Hematopoietic multipotent progenitor cell treated with erythropoietin and hydrocortisone succinate and interleukin-3 and kit ligand, for 15 days (in vitro differentiated cells): ENCODE data around the gene SLC6A9.

Experiments
- DNase-seq: peaks from one replicate; pipeline ENCODE4 v3.0.0-alpha.2; 2015; ENCODE audit warnings: low spot score

The SLC6A9 gene

GRCh38 chr1:44029260-44029910, 1.9 kb downstream of the SLC6A9 start:
- no peak for DNase-seq

- no peak for DNase-seq
Measured at GRCh38 chr1:44027320-44027719, 3.9 kb downstream of the SLC6A9 start.

GRCh38 chr1:44025816-44026215, 5.4 kb downstream of the SLC6A9 start:
- DNase-seq, result no peak

- no peak for DNase-seq
Measured at GRCh38 chr1:44024903-44025525, 6.2 kb downstream of the SLC6A9 start.

GRCh38 chr1:44024031-44024902, 7.0 kb downstream of the SLC6A9 start:
- DNase-seq, result no peak

- DNase-seq, result no peak
Measured at GRCh38 chr1:44021581-44022321, 9.5 kb downstream of the SLC6A9 start.

GRCh38 chr1:44021156-44021555, 10.1 kb downstream of the SLC6A9 start:
- DNase-seq, result no peak

- no peak for DNase-seq
Measured at GRCh38 chr1:44020464-44020863, 10.8 kb downstream of the SLC6A9 start.

- no peak for DNase-seq
Measured at GRCh38 chr1:44019466-44019948, 11.8 kb downstream of the SLC6A9 start.

GRCh38 chr1:44016890-44017400, 14.3 kb downstream of the SLC6A9 start:
- no peak for DNase-seq

- DNase-seq, result no peak
Measured at GRCh38 chr1:44016041-44016889, 15.0 kb downstream of the SLC6A9 start.

GRCh38 chr1:44015206-44015605, 16.1 kb downstream of the SLC6A9 start:
- no peak for DNase-seq

- no peak for DNase-seq
Measured at GRCh38 chr1:44014365-44015104, 16.7 kb downstream of the SLC6A9 start.

GRCh38 chr1:44013949-44014348, 17.3 kb downstream of the SLC6A9 start:
- no peak for DNase-seq

- no peak for DNase-seq
Measured at GRCh38 chr1:44012941-44013609, 18.2 kb downstream of the SLC6A9 start.

GRCh38 chr1:44012404-44012803, 18.9 kb downstream of the SLC6A9 start:
- no peak for DNase-seq

GRCh38 chr1:44010935-44011471, 20.3 kb downstream of the SLC6A9 start:
- DNase-seq, result no peak

- DNase-seq, result no peak
Measured at GRCh38 chr1:44008259-44008658, 23.0 kb downstream of the SLC6A9 start.

- no peak for DNase-seq
Measured at GRCh38 chr1:44002606-44003157, 28.6 kb downstream of the SLC6A9 start.
